WTC11 (cell line): Measurements from ENCODE around the gene TCF7L2. TPM values are rescaled to one million over a fixed set of nuclear protein-coding genes. Genes with fewer than 3 reads are reported as not detected.

ENCODE experiments used
- ATAC-seq: fragments of 200-7000 bp; cut with Tn5 transposase; 2 replicates; pipeline ENCODE4 v1.10.0; 2021; ENCODE audit warnings: mild to moderate bottlenecking, moderate library complexity
- CTCF ChIA-PET: fragments of 300-600 bp; sonication (Branson Sonifier 250); formaldehyde crosslinking; loops from one replicate; lab custom pipeline; 2021; ENCODE audit warnings: antibody characterized with exemption; lab: Charles Lee
- POLR2A ChIA-PET: fragments of 350-600 bp; sonication (Branson Sonifier 250); formaldehyde crosslinking; loops from one replicate; lab custom pipeline; 2021; ENCODE audit warnings: antibody characterized with exemption; lab: Charles Lee
- DNase-seq: peaks from one replicate; pipeline ENCODE4 v3.0.0; 2021; ENCODE audit warnings: low spot score
- H3K27ac Mint-ChIP-seq: 2 replicates; pipeline ENCODE4 v1.8.0; 2021; ENCODE audit warnings: mixed read lengths
- H3K27me3 Mint-ChIP-seq: 2 replicates; pipeline ENCODE4 v1.8.0; 2021; ENCODE audit warnings: low read depth, mild to moderate bottlenecking, moderate library complexity, mixed read lengths
- H3K36me3 Mint-ChIP-seq: 2 replicates; pipeline ENCODE4 v1.8.0; 2021; ENCODE audit warnings: mixed read lengths
- H3K4me1 Mint-ChIP-seq: 2 replicates; pipeline ENCODE4 v1.8.0; 2022; ENCODE audit warnings: mixed read lengths
- H3K4me3 Mint-ChIP-seq: 2 replicates; pipeline ENCODE4 v1.8.0; 2021; ENCODE audit warnings: mild to moderate bottlenecking, moderate library complexity, mixed read lengths
- H3K9me3 Mint-ChIP-seq: 2 replicates; pipeline ENCODE4 v1.8.0; 2021; ENCODE audit warnings: mixed read lengths
- AR ChIP-seq: fragments of 250-450 bp; sonication (Bioruptor Pico); IDR thresholded peaks from 2 replicates; pipeline ENCODE4 v1.9.0; 2021; ENCODE audit warnings: mild to moderate bottlenecking
- ELF4 ChIP-seq: sonication (generic); formaldehyde crosslinking; IDR thresholded peaks from 2 replicates; pipeline ENCODE4 v1.8.1; 2022; ENCODE audit warnings: low read depth, mild to moderate bottlenecking, moderate library complexity, missing genetic modification reagents
- GABPB1 ChIP-seq: sonication (generic); formaldehyde crosslinking; IDR thresholded peaks from 2 replicates; pipeline ENCODE4 v1.8.1; 2023; ENCODE audit warnings: mild to moderate bottlenecking, missing genetic modification reagents
- IRF1 ChIP-seq: sonication (generic); formaldehyde crosslinking; IDR thresholded peaks from 2 replicates; pipeline ENCODE4 v1.8.0; 2023; ENCODE audit warnings: missing genetic modification reagents
- IRF2 ChIP-seq: sonication (generic); formaldehyde crosslinking; IDR thresholded peaks from 2 replicates; pipeline ENCODE4 v1.8.0; 2022; ENCODE audit warnings: low read depth, missing genetic modification reagents, borderline replicate concordance
- JAZF1 ChIP-seq: fragments of 250-450 bp; sonication (Bioruptor Pico); IDR thresholded peaks from 2 replicates; pipeline ENCODE4 v1.9.0; 2021; ENCODE audit warnings: moderate library complexity, mild to moderate bottlenecking, inconsistent platforms
- NFATC4 ChIP-seq: fragments of 250-450 bp; sonication (Bioruptor Pico); IDR thresholded peaks from 2 replicates; pipeline ENCODE4 v1.9.0; 2021; ENCODE audit warnings: mild to moderate bottlenecking
- NFE2L1 ChIP-seq: sonication (generic); formaldehyde crosslinking; IDR thresholded peaks from 2 replicates; pipeline ENCODE4 v1.8.1; 2023; ENCODE audit warnings: missing genetic modification reagents
- NFYB ChIP-seq: sonication (generic); formaldehyde crosslinking; conservative IDR thresholded peaks from 2 replicates; pipeline ENCODE4 v1.8.0; 2022; ENCODE audit warnings: low read depth, missing genetic modification reagents
- NR1H2 ChIP-seq: sonication (generic); formaldehyde crosslinking; IDR thresholded peaks from 2 replicates; pipeline ENCODE4 v1.9.0; 2021; ENCODE audit warnings: mild to moderate bottlenecking, moderate library complexity, missing genetic modification reagents
- NR3C1 ChIP-seq: sonication (generic); formaldehyde crosslinking; conservative IDR thresholded peaks from 2 replicates; pipeline ENCODE4 v1.8.1; 2023; ENCODE audit warnings: low read depth, mild to moderate bottlenecking, missing genetic modification reagents
- OVOL2 ChIP-seq: fragments of 250-450 bp; sonication (Bioruptor Pico); IDR thresholded peaks from 2 replicates; pipeline ENCODE4 v1.9.0; 2021; ENCODE audit warnings: mild to moderate bottlenecking, borderline replicate concordance
- RELA ChIP-seq: sonication (generic); formaldehyde crosslinking; IDR thresholded peaks from 2 replicates; pipeline ENCODE4 v1.8.1; 2022; ENCODE audit warnings: missing genetic modification reagents, mild to moderate bottlenecking, borderline replicate concordance
- SMAD4 ChIP-seq: sonication (generic); formaldehyde crosslinking; IDR thresholded peaks from 2 replicates; pipeline ENCODE4 v1.8.0; 2022; ENCODE audit warnings: mild to moderate bottlenecking, missing genetic modification reagents
- SOX15 ChIP-seq: fragments of 250-450 bp; sonication (Bioruptor Pico); IDR thresholded peaks from 2 replicates; pipeline ENCODE4 v1.9.0; 2021; ENCODE audit warnings: mild to moderate bottlenecking
- TEAD4 ChIP-seq: sonication (generic); formaldehyde crosslinking; IDR thresholded peaks from 2 replicates; pipeline ENCODE4 v1.8.0; 2022; ENCODE audit warnings: mild to moderate bottlenecking, missing genetic modification reagents
- TP53 ChIP-seq: sonication (generic); formaldehyde crosslinking; IDR thresholded peaks from 2 replicates; pipeline ENCODE4 v1.8.1; 2023; ENCODE audit warnings: mild to moderate bottlenecking, missing genetic modification reagents
- ZNF263 ChIP-seq: sonication (generic); formaldehyde crosslinking; IDR thresholded peaks from 2 replicates; pipeline ENCODE4 v1.8.1; 2022; ENCODE audit warnings: low read depth, mild to moderate bottlenecking, moderate library complexity, missing genetic modification reagents
- ZNF396 ChIP-seq: fragments of 250-450 bp; sonication (Bioruptor Pico); IDR thresholded peaks from 2 replicates; pipeline ENCODE4 v1.8.0; 2021; ENCODE audit warnings: mild to moderate bottlenecking, moderate library complexity, borderline replicate concordance
- ZNF423 ChIP-seq: fragments of 250-450 bp; sonication (Bioruptor Pico); IDR thresholded peaks from 2 replicates; pipeline ENCODE4 v2.1.2; 2022; ENCODE audit warnings: mild to moderate bottlenecking, moderate library complexity
- ZNF425 ChIP-seq: fragments of 250-450 bp; sonication (Bioruptor Pico); conservative IDR thresholded peaks from 2 replicates; pipeline ENCODE4 v1.9.0; 2021; ENCODE audit warnings: mild to moderate bottlenecking
- ZNF671 ChIP-seq: fragments of 250-450 bp; sonication (Bioruptor Pico); IDR thresholded peaks from 2 replicates; pipeline ENCODE4 v1.8.0; 2021; ENCODE audit warnings: mild to moderate bottlenecking
- total RNA-seq: library from RNA; stranded (reverse); gene quantifications from 3 replicates; pipeline ENCODE4 v1.2.3, GENCODE V29; 2021
- TF ChIP-seq, protein P1 (sequence below): sonication (generic); formaldehyde crosslinking; IDR thresholded peaks from 2 replicates; pipeline ENCODE4 v1.8.1; 2022; ENCODE audit warnings: low read depth, mild to moderate bottlenecking, moderate library complexity, missing genetic modification reagents, borderline replicate concordance
- TF ChIP-seq, protein P2 (sequence below): sonication (generic); formaldehyde crosslinking; IDR thresholded peaks from 2 replicates; pipeline ENCODE4 v1.8.0; 2022; ENCODE audit warnings: missing genetic modification reagents

The TCF7L2 gene
- total RNA-seq, 1 experiment from 2014 or later: 44.5 TPM

DNA sequence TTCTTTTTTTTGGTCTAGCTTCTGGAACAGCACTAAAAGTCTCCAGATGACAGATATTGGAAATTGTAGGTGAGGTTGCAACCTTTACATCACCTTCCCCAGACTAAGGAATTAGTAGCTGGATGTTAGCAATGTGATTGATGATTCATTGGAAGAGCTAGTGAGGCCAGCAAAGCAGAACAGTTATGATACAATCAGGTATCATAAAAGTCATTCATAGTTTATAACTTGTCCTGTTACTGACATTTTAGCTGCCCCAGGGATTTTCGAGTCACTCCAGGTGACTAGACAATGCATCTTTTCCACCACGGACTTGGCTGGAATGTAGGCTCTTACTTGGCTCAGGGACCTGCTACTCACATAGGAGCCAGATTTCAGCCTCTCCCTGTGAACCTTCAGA is 15.9 kb upstream of the TCF7L2 start (continued):
- TF ChIP-seq, protein P1, sequence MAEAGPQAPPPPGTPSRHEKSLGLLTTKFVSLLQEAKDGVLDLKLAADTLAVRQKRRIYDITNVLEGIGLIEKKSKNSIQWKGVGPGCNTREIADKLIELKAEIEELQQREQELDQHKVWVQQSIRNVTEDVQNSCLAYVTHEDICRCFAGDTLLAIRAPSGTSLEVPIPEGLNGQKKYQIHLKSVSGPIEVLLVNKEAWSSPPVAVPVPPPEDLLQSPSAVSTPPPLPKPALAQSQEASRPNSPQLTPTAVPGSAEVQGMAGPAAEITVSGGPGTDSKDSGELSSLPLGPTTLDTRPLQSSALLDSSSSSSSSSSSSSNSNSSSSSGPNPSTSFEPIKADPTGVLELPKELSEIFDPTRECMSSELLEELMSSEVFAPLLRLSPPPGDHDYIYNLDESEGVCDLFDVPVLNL (CRISPR knock-in tag): no peak
- TF ChIP-seq ZNF396 (CRISPR knock-in tag) (no peak), TEAD4 (CRISPR knock-in tag) (no peak)

DNA sequence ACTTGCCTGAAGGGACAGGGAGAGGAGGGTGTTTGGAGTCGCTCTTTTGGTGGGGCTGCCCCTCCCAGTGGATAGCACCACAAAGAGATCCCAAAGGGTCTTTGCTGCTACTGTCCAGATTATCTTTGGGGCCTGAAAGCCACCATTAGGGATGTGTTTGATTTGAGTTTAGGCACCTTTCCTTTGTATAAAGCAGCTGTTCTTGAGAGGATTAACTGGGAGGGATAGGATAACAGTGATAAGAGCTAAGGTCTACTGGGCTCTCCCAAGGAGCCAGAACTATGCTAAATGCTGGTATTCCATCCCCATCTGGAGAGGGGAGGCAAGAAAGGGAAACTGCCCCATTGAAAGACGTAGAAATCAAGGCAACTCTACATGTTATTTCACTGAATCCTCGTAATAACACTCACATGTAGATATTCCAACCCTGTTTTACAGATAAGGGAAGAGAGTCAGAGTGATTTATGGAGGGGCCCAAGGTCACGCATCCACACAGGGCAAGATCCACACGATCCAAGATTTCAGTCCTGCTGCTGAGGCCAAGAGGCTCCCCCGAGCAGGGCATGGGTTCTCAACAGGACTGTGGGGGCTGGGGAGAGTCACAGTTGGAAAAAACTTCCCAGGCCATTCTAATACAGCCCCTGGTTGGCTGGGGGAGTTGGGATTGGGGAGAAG is 11.1 kb upstream of the TCF7L2 start:
- ChIA-PET CTCF (interaction anchor here (1.1 kb wide), 1 partner anchor 10 kb away, joined by 3 read pairs; no protein-coding TSS in a partner anchor), POLR2A (interaction anchor here (0.6 kb wide), 1 partner anchor 22 kb away, joined by 3 read pairs; no protein-coding TSS in a partner anchor)
- H3K9me3 Mint-ChIP-seq: no peaks in the 10 kb centered on the region
- no peak for TF ChIP-seq ZNF671 (CRISPR knock-in tag)
- no peak for TF ChIP-seq ZNF396 (CRISPR knock-in tag)
- TF ChIP-seq ZNF423: no peak
- no peak for TF ChIP-seq ELF4 (CRISPR knock-in tag)
- no peak for TF ChIP-seq ZNF263
- TF ChIP-seq AR: no peak
- no peak for TF ChIP-seq SMAD4 (CRISPR knock-in tag)
- TF ChIP-seq IRF1: no peak
- TF ChIP-seq RELA (CRISPR knock-in tag): no peak
- TF ChIP-seq NFATC4: no peak
- no peak for TF ChIP-seq SOX15 (CRISPR knock-in tag)
- no peak for TF ChIP-seq JAZF1 (CRISPR knock-in tag)
- TF ChIP-seq GABPB1 (CRISPR knock-in tag): no peak
- no peak for TF ChIP-seq TP53 (CRISPR knock-in tag)
- TF ChIP-seq NFE2L1 (CRISPR knock-in tag): no peak
- H3K4me1 Mint-ChIP-seq: peaks cover 22% of the 10 kb centered on the region
- H3K36me3 Mint-ChIP-seq: no peaks in the 10 kb centered on the region
- no peak for ATAC-seq
- H3K4me3 Mint-ChIP-seq: no peak overlapping the region
- DNase-seq: no peak
- no peaks in the 10 kb centered on the region for H3K27me3 Mint-ChIP-seq
- H3K27ac Mint-ChIP-seq: no peak overlapping the region

DNA sequence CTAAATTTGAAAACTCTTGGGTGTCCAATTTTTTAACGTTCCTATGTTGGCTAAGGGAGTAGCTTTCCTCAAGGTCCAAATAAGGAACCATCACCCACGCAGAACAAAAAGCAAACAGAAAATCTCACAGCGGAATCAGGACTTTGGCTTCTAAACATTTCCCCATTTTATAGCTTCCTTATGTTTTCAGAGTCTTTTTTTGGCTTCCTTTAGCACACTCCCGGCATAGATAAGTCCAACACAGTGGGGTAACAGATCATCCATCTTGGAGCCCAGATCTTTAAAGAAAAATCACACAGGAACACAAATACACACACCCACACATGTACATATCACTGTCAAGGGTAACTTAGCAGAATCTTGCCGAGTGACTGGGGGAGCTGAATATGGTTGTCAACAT is 4.2 kb upstream of the TCF7L2 start:
- peaks cover 5% of the 10 kb centered on the region; the same call in 1 of the 2 replicates for H3K36me3 Mint-ChIP-seq
- H3K9me3 Mint-ChIP-seq: no peaks in the 10 kb centered on the region
- H3K4me3 Mint-ChIP-seq: no peak overlapping the region
- no peak for ATAC-seq
- no peaks in the 10 kb centered on the region; the same call in 1 of the 2 replicates for H3K27me3 Mint-ChIP-seq
- peaks cover 48% of the 10 kb centered on the region for H3K4me1 Mint-ChIP-seq
- ChIA-PET CTCF (interaction anchor here (0.6 kb wide), 1 partner anchor 165 kb away, joined by 3 read pairs; no protein-coding TSS in a partner anchor), POLR2A (interaction anchor here (0.6 kb wide), 1 partner anchor 41 kb away, joined by 5 read pairs; no protein-coding TSS in a partner anchor)
- no peak overlapping the region for H3K27ac Mint-ChIP-seq
- no peak for DNase-seq
- TF ChIP-seq NR3C1 (no peak), NR1H2 (no peak), NFYB (CRISPR knock-in tag) (no peak), OVOL2 (CRISPR knock-in tag) (no peak), IRF2 (no peak), ZNF425 (CRISPR knock-in tag) (no peak)
- TF ChIP-seq, protein P2, sequence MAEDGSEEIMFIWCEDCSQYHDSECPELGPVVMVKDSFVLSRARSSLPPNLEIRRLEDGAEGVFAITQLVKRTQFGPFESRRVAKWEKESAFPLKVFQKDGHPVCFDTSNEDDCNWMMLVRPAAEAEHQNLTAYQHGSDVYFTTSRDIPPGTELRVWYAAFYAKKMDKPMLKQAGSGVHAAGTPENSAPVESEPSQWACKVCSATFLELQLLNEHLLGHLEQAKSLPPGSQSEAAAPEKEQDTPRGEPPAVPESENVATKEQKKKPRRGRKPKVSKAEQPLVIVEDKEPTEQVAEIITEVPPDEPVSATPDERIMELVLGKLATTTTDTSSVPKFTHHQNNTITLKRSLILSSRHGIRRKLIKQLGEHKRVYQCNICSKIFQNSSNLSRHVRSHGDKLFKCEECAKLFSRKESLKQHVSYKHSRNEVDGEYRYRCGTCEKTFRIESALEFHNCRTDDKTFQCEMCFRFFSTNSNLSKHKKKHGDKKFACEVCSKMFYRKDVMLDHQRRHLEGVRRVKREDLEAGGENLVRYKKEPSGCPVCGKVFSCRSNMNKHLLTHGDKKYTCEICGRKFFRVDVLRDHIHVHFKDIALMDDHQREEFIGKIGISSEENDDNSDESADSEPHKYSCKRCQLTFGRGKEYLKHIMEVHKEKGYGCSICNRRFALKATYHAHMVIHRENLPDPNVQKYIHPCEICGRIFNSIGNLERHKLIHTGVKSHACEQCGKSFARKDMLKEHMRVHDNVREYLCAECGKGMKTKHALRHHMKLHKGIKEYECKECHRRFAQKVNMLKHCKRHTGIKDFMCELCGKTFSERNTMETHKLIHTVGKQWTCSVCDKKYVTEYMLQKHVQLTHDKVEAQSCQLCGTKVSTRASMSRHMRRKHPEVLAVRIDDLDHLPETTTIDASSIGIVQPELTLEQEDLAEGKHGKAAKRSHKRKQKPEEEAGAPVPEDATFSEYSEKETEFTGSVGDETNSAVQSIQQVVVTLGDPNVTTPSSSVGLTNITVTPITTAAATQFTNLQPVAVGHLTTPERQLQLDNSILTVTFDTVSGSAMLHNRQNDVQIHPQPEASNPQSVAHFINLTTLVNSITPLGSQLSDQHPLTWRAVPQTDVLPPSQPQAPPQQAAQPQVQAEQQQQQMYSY (CRISPR knock-in tag): no peak
